PC-9 (cell line): Measurements from ENCODE around the gene GPR17. TPM values are rescaled to one million over a fixed set of nuclear protein-coding genes. Genes with fewer than 3 reads are reported as not detected.

ENCODE experiments used
- BruUV-seq: library from RNA; stranded (reverse); fragments of 400-500 nt; replicated peaks from 2 replicates; lab custom pipeline; 2021; lab: Mats Ljungman, UMichigan
- CTCF ChIA-PET: fragments of 300-600 bp; sonication (Branson Sonifier 250); formaldehyde crosslinking; loops from one replicate; lab custom pipeline; 2022; ENCODE audit warnings: antibody characterized with exemption; lab: Charles Lee
- POLR2A ChIA-PET: fragments of 300-600 bp; sonication (Branson Sonifier 250); formaldehyde crosslinking; loops from one replicate; lab custom pipeline; 2022; ENCODE audit warnings: antibody characterized with exemption; ENCODE audit not compliant: unreplicated experiment; lab: Charles Lee
- DNase-seq, 2 experiments: peaks; one replicate each; pipeline versions ENCODE4 v3.0.0 to v3.0.0-alpha.2; 2015 to 2022; ENCODE audit warnings: mixed read lengths in 1 of 2
- H2AFZ ChIP-seq: fragments of 200-600 bp; sonication (generic); 2 replicates; pipeline ENCODE4 v1.8.1; 2017; ENCODE audit warnings: antibody characterized with exemption
- H3F3A ChIP-seq: fragments of 200-600 bp; sonication (generic); 2 replicates; pipeline ENCODE4 v1.8.1; 2017; ENCODE audit warnings: antibody characterized with exemption, mild to moderate bottlenecking, low read depth; ENCODE audit not compliant: insufficient read depth
- H3K27ac ChIP-seq: fragments of 200-600 bp; sonication (generic); 2 replicates; pipeline ENCODE4 v1.6.1; 2016; ENCODE audit warnings: mixed run types
- H3K27me3 ChIP-seq: fragments of 200-600 bp; sonication (generic); 2 replicates; pipeline ENCODE4 v1.6.1; 2016; ENCODE audit warnings: low read depth, mixed run types; ENCODE audit not compliant: insufficient read depth
- H3K36me3 ChIP-seq: fragments of 200-600 bp; sonication (generic); 2 replicates; pipeline ENCODE4 v1.6.1; 2016; ENCODE audit warnings: low read depth, mixed run types
- H3K4me1 ChIP-seq: fragments of 200-600 bp; sonication (generic); replicated peaks from 2 replicates; pipeline ENCODE4 v1.6.1; 2016; ENCODE audit warnings: mixed run types; ENCODE audit not compliant: insufficient read depth
- H3K4me2 ChIP-seq: fragments of 200-600 bp; sonication (generic); 2 replicates; pipeline ENCODE4 v1.6.1; 2017; ENCODE audit warnings: mixed run types
- H3K4me3 ChIP-seq: fragments of 200-600 bp; sonication (generic); 2 replicates; pipeline ENCODE4 v1.6.1; 2016; ENCODE audit warnings: mixed run types
- H3K79me2 ChIP-seq: fragments of 200-600 bp; sonication (generic); 2 replicates; pipeline ENCODE4 v1.6.1; 2017; ENCODE audit warnings: low read depth, mixed run types
- H3K9me2 ChIP-seq: fragments of 200-600 bp; sonication (generic); 2 replicates; pipeline ENCODE4 v1.8.1; 2017; ENCODE audit warnings: mild to moderate bottlenecking; ENCODE audit not compliant: insufficient read depth
- H3K9me3 ChIP-seq: fragments of 200-600 bp; sonication (generic); 2 replicates; pipeline ENCODE4 v1.8.1; 2016; ENCODE audit warnings: low read depth; ENCODE audit not compliant: insufficient read depth
- H4K20me1 ChIP-seq: fragments of 200-600 bp; sonication (generic); 2 replicates; pipeline ENCODE4 v1.8.1; 2017; ENCODE audit not compliant: insufficient read depth
- EZH2 ChIP-seq: fragments of 200-600 bp; sonication (generic); IDR thresholded peaks from 2 replicates; pipeline ENCODE4 v1.8.0; 2017; ENCODE audit warnings: antibody characterized with exemption, low read depth
- intact Hi-C: fragments of 100-400 bp; cut with micrococcal nuclease; formaldehyde crosslinking; loops from one replicate; pipeline ENCODE4 v1.10.0; 2022; ENCODE audit not compliant: unreplicated experiment
- total RNA-seq: library from RNA; stranded (reverse); gene quantifications from 2 replicates; pipeline ENCODE4 v1.2.3, GENCODE V29; 2021
- TF ChIP-seq, protein P1 (sequence below): fragments of 200-600 bp; sonication (generic); conservative IDR thresholded peaks from 2 replicates; pipeline ENCODE4 v1.6.1; 2017; ENCODE audit warnings: mixed run types, antibody characterized with exemption, mild to moderate bottlenecking, moderate library complexity

Gene GPR17
- total RNA-seq, 1 experiment from 2014 or later, result not detected

DNA sequence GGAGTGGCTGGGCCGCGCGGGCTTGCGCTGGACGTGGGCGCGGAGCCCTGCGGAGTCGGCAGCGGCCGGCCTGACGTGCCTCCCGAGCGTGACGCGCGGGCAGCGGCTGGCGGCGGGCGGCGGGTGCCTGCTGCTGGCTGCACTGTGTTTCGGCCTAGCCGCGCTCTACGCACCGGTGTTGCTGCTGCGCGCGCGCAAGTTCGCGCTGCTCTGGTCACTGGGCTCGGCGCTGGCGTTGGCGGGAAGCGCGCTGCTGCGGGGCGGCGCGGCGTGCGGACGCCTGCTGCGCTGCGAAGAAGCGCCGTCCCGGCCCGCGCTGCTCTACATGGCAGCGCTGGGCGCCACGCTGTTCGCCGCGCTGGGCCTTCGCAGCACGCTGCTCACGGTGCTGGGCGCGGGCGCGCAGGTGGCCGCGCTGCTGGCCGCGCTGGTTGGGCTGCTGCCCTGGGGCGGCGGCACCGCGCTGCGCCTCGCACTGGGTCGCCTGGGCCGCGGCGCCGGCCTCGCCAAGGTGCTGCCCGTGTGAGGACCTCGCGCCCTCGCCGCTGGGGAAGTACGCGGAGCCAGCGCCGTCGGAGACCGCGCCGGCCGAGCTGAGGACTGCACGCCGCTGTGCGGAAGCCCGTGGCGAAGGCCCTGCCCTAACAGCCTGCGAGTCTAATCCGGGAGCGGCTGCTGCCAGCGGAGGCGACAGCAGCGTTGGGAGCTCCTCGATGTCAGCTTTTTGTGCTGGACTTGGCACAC, 55.9 kb downstream of the GPR17 start:
- Histone ChIP-seq H3K9me2 (no peaks in the 10 kb centered on the region), H3K27me3 (no peaks in the 10 kb centered on the region), H3K36me3 (peaks cover 19% of the 10 kb centered on the region), H3K4me1 (peaks cover 29% of the 10 kb centered on the region), H3K79me2 (peaks cover 28% of the 10 kb centered on the region), H3K9me3 (no peaks in the 10 kb centered on the region), H2AFZ (peak overlapping the region; percentile 76), H3K4me2 (peak overlapping the region; percentile 89), H3K27ac (peak overlapping the region; percentile 94), H3F3A (peaks cover 43% of the 10 kb centered on the region), H4K20me1 (peaks cover 19% of the 10 kb centered on the region; the same call in 1 of the 2 replicates), H3K4me3 (peak overlapping the region; percentile 66)
- ChIA-PET CTCF (no interaction called here), POLR2A (interaction anchor here (0.7 kb wide), 2 partner anchors 50 to 193 kb away, joined by 4 to 6 read pairs; no protein-coding TSS in a partner anchor)
- DNase-seq, result peak; percentile 74 to 78
- intact Hi-C loops, result loop anchor here (1.0 to 5.0 kb wide), 6 partner anchors 53 to 475 kb away; partner anchors contain the start of genes IWS1, POLR2D, UGGT1 and WDR33
- BruUV-seq, result no TSS peak
- TF ChIP-seq EZH2, result no peak
- TF ChIP-seq, protein P1, sequence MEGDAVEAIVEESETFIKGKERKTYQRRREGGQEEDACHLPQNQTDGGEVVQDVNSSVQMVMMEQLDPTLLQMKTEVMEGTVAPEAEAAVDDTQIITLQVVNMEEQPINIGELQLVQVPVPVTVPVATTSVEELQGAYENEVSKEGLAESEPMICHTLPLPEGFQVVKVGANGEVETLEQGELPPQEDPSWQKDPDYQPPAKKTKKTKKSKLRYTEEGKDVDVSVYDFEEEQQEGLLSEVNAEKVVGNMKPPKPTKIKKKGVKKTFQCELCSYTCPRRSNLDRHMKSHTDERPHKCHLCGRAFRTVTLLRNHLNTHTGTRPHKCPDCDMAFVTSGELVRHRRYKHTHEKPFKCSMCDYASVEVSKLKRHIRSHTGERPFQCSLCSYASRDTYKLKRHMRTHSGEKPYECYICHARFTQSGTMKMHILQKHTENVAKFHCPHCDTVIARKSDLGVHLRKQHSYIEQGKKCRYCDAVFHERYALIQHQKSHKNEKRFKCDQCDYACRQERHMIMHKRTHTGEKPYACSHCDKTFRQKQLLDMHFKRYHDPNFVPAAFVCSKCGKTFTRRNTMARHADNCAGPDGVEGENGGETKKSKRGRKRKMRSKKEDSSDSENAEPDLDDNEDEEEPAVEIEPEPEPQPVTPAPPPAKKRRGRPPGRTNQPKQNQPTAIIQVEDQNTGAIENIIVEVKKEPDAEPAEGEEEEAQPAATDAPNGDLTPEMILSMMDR, result no peak

Other genes starting within 250 kb of the GPR17 start
- 5.8 and 6.1 TPM in 2 replicates for gene PROC, start 227.7 kb upstream of the GPR17 start, total RNA-seq
- gene IWS1, start 119.7 kb upstream of the GPR17 start, total RNA-seq, result 47.3 and 51.3 TPM in 2 replicates
- gene MYO7B, start 110.5 kb upstream of the GPR17 start, total RNA-seq, result not detected in 2 replicates
- 1.4 and 2.5 TPM in 2 replicates for gene LIMS2, start 29.4 kb downstream of the GPR17 start, total RNA-seq
- 7.3 and 8.4 TPM in 2 replicates for gene SFT2D3, start 55.3 kb downstream of the GPR17 start, total RNA-seq
- gene WDR33, start 165.0 kb downstream of the GPR17 start, total RNA-seq, result 53.7 and 59.3 TPM in 2 replicates
- gene POLR2D, start 212.0 kb downstream of the GPR17 start, total RNA-seq, result 40.4 and 46.4 TPM in 2 replicates
- 17.1 and 20.3 TPM in 2 replicates for gene AMMECR1L, start 239.8 kb downstream of the GPR17 start, total RNA-seq